ENCODE measurements around the gene LRBA.
A peak's percentile ranks its signal among the peaks of the same experiment; 100 is the strongest.

DNA sequence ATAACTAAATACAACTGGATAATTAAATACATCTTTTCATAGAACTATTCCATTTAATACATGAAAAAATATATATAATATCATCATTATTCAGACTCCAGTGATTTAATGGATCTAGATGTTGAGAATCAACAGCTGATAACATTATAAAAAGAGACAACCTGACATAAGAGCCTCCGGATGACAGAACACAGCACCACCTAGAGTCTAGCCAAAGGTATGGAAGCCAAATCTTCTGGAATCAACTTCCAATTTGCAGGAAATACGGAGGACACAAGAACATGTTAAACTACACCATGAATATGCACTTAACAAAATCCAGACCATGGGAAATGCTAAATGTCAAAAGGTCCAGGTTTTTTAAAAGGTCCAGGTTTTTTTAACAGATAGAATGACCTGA, 55.0 kb downstream of the LRBA start:
- TF ChIP-seq RXRA (IDR thresholded peaks at IDR 0.05) = no peak
- TF ChIP-seq, protein P1, sequence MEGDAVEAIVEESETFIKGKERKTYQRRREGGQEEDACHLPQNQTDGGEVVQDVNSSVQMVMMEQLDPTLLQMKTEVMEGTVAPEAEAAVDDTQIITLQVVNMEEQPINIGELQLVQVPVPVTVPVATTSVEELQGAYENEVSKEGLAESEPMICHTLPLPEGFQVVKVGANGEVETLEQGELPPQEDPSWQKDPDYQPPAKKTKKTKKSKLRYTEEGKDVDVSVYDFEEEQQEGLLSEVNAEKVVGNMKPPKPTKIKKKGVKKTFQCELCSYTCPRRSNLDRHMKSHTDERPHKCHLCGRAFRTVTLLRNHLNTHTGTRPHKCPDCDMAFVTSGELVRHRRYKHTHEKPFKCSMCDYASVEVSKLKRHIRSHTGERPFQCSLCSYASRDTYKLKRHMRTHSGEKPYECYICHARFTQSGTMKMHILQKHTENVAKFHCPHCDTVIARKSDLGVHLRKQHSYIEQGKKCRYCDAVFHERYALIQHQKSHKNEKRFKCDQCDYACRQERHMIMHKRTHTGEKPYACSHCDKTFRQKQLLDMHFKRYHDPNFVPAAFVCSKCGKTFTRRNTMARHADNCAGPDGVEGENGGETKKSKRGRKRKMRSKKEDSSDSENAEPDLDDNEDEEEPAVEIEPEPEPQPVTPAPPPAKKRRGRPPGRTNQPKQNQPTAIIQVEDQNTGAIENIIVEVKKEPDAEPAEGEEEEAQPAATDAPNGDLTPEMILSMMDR (IDR thresholded peaks at IDR 0.05; ENCODE audit: low read depth, low read length, missing input control) = peak; percentile 53
- TF ChIP-seq GABPA (IDR thresholded peaks at IDR 0.05 in 1 of 2, conservative IDR thresholded peaks at IDR 0.05 in 1 of 2) = no peak

All from liver (tissue), 3 donors.